Loucy (cell line): Measurements from ENCODE around the gene SMCHD1.
"Not testable (repeated sequence)": the region's sequence is repeated elsewhere in the genome, so short reads cannot be mapped to it uniquely, and the experiment has no call there.

Source experiments
- H2AFZ ChIP-seq: fragments of 200-600 bp; sonication (generic); 2 replicates; pipeline ENCODE4 v1.6.0; 2016; ENCODE audit warnings: antibody characterized with exemption, mild to moderate bottlenecking, low read length, moderate library complexity
- H3F3A ChIP-seq: fragments of 200-600 bp; 2 replicates; pipeline ENCODE4 v1.6.0; 2016; ENCODE audit warnings: antibody characterized with exemption, low read depth, mild to moderate bottlenecking
- H3K27me3 ChIP-seq: fragments of 200-600 bp; sonication (generic); 2 replicates; pipeline ENCODE4 v1.6.1; 2014; ENCODE audit warnings: low read length, mild to moderate bottlenecking; ENCODE audit not compliant: insufficient read depth, poor library complexity, severe bottlenecking
- H3K36me3 ChIP-seq: fragments of 200-600 bp; sonication (generic); 2 replicates; pipeline ENCODE4 v1.6.1; 2016; ENCODE audit warnings: low read length; ENCODE audit not compliant: insufficient read depth
- H3K4me1 ChIP-seq: fragments of 200-600 bp; sonication (generic); 2 replicates; pipeline ENCODE4 v1.5.1; 2014; ENCODE audit warnings: low read length, mild to moderate bottlenecking; ENCODE audit not compliant: insufficient read depth, poor library complexity, severe bottlenecking
- H3K4me2 ChIP-seq: fragments of 200-600 bp; sonication (generic); 2 replicates; pipeline ENCODE4 v1.6.0; 2014; ENCODE audit warnings: antibody characterized with exemption, low read length, low read depth, mild to moderate bottlenecking; ENCODE audit not compliant: poor library complexity, severe bottlenecking
- H3K4me3 ChIP-seq: fragments of 200-600 bp; sonication (generic); 2 replicates; pipeline ENCODE4 v1.5.1; 2014; ENCODE audit warnings: low read length, mild to moderate bottlenecking, mixed read lengths; ENCODE audit not compliant: poor library complexity, severe bottlenecking
- H3K79me2 ChIP-seq: fragments of 200-600 bp; sonication (generic); 2 replicates; pipeline ENCODE4 v1.6.1; 2014; ENCODE audit warnings: low read length; ENCODE audit not compliant: insufficient read depth
- H3K9ac ChIP-seq: fragments of 200-600 bp; sonication (generic); 2 replicates; pipeline ENCODE4 v1.6.0; 2014; ENCODE audit warnings: mild to moderate bottlenecking, low read depth, low read length, moderate library complexity; ENCODE audit not compliant: poor library complexity, severe bottlenecking
- H3K9me2 ChIP-seq: fragments of 200-600 bp; sonication (generic); replicated peaks from 2 replicates; pipeline ENCODE4 v1.6.1; 2016; ENCODE audit warnings: low read depth, low read length, mixed read lengths
- H3K9me3 ChIP-seq: fragments of 200-600 bp; sonication (generic); 2 replicates; pipeline ENCODE4 v1.6.1; 2014; ENCODE audit warnings: mild to moderate bottlenecking, antibody characterized with exemption, low read length, low read depth; ENCODE audit not compliant: insufficient read depth
- H4K20me1 ChIP-seq: fragments of 200-600 bp; sonication (generic); 2 replicates; pipeline ENCODE4 v1.6.0; 2014; ENCODE audit warnings: antibody characterized with exemption, low read length, mild to moderate bottlenecking; ENCODE audit not compliant: insufficient read depth, poor library complexity, severe bottlenecking
- CTCF ChIP-seq: fragments of 200-600 bp; sonication (generic); conservative IDR thresholded peaks from 2 replicates; pipeline ENCODE4 v1.5.1; 2014; ENCODE audit warnings: mild to moderate bottlenecking, antibody characterized with exemption, low read length
- EZH2phosphoT487 ChIP-seq: fragments of 200-600 bp; IDR thresholded peaks from 2 replicates; pipeline ENCODE4 v1.6.1; 2018; ENCODE audit warnings: antibody characterized with exemption, mild to moderate bottlenecking, moderate library complexity, borderline replicate concordance

SMCHD1 gene

GRCh38 chr18:2848247-2849246 is 193.0 kb downstream of the SMCHD1 start:
- Histone ChIP-seq H3K4me2 (no peak overlapping the region), H4K20me1 (no peaks in the 10 kb centered on the region), H3K9me2 (no peaks in the 10 kb centered on the region), H3F3A (no peaks in the 10 kb centered on the region), H3K79me2 (no peaks in the 10 kb centered on the region), H3K9me3 (no peaks in the 10 kb centered on the region), H3K4me1 (peaks cover 4% of the 10 kb centered on the region), H3K4me3 (no peak overlapping the region), H3K27me3 (no peaks in the 10 kb centered on the region), H3K36me3 (no peaks in the 10 kb centered on the region), H3K9ac (no peak overlapping the region), H2AFZ (no peak overlapping the region)
- TF ChIP-seq EZH2phosphoT487 (no peak), CTCF (no peak)

- Histone ChIP-seq H3K36me3 (no peaks in the 10 kb centered on the region), H3K4me3 (no peak overlapping the region), H4K20me1 (no peaks in the 10 kb centered on the region), H3K9me3 (no peaks in the 10 kb centered on the region), H2AFZ (no peak overlapping the region), H3K9me2 (no peaks in the 10 kb centered on the region), H3K27me3 (no peaks in the 10 kb centered on the region), H3K4me1 (peaks cover 4% of the 10 kb centered on the region), H3F3A (no peaks in the 10 kb centered on the region), H3K79me2 (no peaks in the 10 kb centered on the region), H3K9ac (no peak overlapping the region), H3K4me2 (no peak overlapping the region)
- TF ChIP-seq EZH2phosphoT487 (no peak), CTCF (no peak)
These were observed 195.3 kb downstream of the SMCHD1 start for GRCh38 chr18:2850816-2851215.

GRCh38 chr18:2851771-2852170 is 196.2 kb downstream of the SMCHD1 start:
- no peaks in the 10 kb centered on the region for H3K36me3 ChIP-seq
- no peak overlapping the region for H3K4me2 ChIP-seq
- no peaks in the 10 kb centered on the region for H3K27me3 ChIP-seq
- no peaks in the 10 kb centered on the region for H3K9me2 ChIP-seq
- H4K20me1 ChIP-seq: no peaks in the 10 kb centered on the region
- no peak overlapping the region for H2AFZ ChIP-seq
- no peaks in the 10 kb centered on the region for H3F3A ChIP-seq
- no peaks in the 10 kb centered on the region for H3K79me2 ChIP-seq
- TF ChIP-seq CTCF: no peak
- no peak for TF ChIP-seq EZH2phosphoT487
- H3K9ac ChIP-seq: no peak overlapping the region
- no peak overlapping the region for H3K4me3 ChIP-seq
- H3K9me3 ChIP-seq: no peaks in the 10 kb centered on the region
- peaks cover under 1% of the 10 kb centered on the region for H3K4me1 ChIP-seq

- not testable (repeated sequence) for H3K9me2 ChIP-seq, H3K36me3 ChIP-seq, H3K4me3 ChIP-seq, H3K27me3 ChIP-seq, H3K9me3 ChIP-seq, H3F3A ChIP-seq, H3K4me1 ChIP-seq, H3K9ac ChIP-seq, H2AFZ ChIP-seq, H3K4me2 ChIP-seq, H4K20me1 ChIP-seq, H3K79me2 ChIP-seq
These were observed 196.9 kb downstream of the SMCHD1 start for GRCh38 chr18:2852460-2852859.
